ENCODE data around the gene SELPLG.

SELPLG gene

GRCh38 chr12:108642269-108642870 lies 8.7 kb upstream of the SELPLG start:
- no peak overlapping the region for H3K4me3 ChIP-seq (ENCODE audit: low read depth, low read length)
- no peak for TF ChIP-seq CTCF (IDR thresholded peaks at IDR 0.05; ENCODE audit: borderline replicate concordance, insufficient read depth, low read depth, low read length)

DNA sequence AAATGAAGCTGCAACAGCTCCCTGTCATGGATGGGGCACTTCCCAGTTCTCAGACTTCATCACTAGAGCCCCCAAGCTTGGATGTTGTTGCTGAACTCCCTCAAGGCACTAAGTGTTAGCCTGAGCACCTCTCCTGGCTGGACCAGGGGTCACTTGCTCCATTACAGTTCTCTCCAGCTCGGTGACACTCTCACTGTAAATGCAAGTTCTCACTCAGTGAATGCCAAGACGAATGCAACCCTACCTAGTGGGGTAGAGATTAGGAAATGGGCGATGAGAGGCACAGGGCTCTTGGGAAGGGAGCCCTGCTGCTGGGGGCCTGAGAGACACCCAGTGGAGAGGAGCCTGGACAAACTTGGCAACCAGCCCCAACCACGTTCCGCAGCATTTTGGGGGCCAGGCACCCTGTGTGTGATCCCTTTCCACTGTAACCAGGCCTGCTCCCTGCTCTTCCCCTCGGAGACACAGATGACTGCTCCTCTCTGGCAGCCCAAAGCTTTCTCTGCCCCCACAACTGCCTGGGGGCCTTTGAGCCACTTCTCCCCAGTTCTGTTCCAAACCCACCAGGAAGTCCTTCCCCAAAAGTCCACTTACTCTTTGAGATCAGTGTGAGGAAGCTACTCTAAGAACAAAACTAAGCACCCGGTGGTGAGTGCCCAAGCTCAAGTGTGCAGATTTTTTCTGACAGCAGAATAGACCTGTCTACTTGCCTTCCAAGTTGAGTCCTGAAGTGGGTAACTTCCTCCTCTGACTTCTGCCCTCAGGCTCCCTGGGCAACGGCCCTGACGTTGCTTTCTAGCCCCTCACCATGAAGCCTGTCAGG lies 8.0 kb upstream of the SELPLG start:
- H3K4me3 ChIP-seq (ENCODE audit: low read depth, low read length): no peak overlapping the region
- TF ChIP-seq CTCF (IDR thresholded peaks at IDR 0.05; ENCODE audit: borderline replicate concordance, insufficient read depth, low read depth, low read length): no peak

GRCh38 chr12:108640802-108641445 lies 7.2 kb upstream of the SELPLG start:
- no peak for TF ChIP-seq CTCF (IDR thresholded peaks at IDR 0.05; ENCODE audit: borderline replicate concordance, insufficient read depth, low read depth, low read length)
- H3K4me3 ChIP-seq (ENCODE audit: low read depth, low read length): no peak overlapping the region

- no peak overlapping the region for H3K4me3 ChIP-seq (ENCODE audit: low read depth, low read length)
- TF ChIP-seq CTCF (IDR thresholded peaks at IDR 0.05; ENCODE audit: borderline replicate concordance, insufficient read depth, low read depth, low read length): no peak
Observed at GRCh38 chr12:108638997-108639822, 5.5 kb upstream of the SELPLG start.

- TF ChIP-seq CTCF (IDR thresholded peaks at IDR 0.05; ENCODE audit: borderline replicate concordance, insufficient read depth, low read depth, low read length): no peak
- H3K4me3 ChIP-seq (ENCODE audit: low read depth, low read length): no peak overlapping the region
Observed at GRCh38 chr12:108638141-108638827, 4.6 kb upstream of the SELPLG start.

- TF ChIP-seq CTCF (IDR thresholded peaks at IDR 0.05; ENCODE audit: borderline replicate concordance, insufficient read depth, low read depth, low read length): no peak
- H3K4me3 ChIP-seq (ENCODE audit: low read depth, low read length): no peak overlapping the region
Observed at GRCh38 chr12:108637222-108637971, 3.7 kb upstream of the SELPLG start.

Data from GM12875 (cell line).